GM18499 (cell line): ENCODE results near the gene FAF1.

Experiments used
- ATAC-seq: cut with Tn5 transposase; IDR thresholded peaks from one replicate; pipeline ENCODE4 v1.9.1; 2021; ENCODE audit warnings: moderate number of reproducible peaks; ENCODE audit not compliant: insufficient read depth, unreplicated experiment

FAF1 gene

GRCh38 chr1:50471967-50472366, 488.1 kb downstream of the FAF1 start:
- ATAC-seq: no peak

GRCh38 chr1:50462964-50463363, 497.1 kb downstream of the FAF1 start:
- ATAC-seq: no peak

GRCh38 chr1:50458507-50458906, 501.6 kb downstream of the FAF1 start:
- no peak for ATAC-seq

- ATAC-seq: no peak
Measured at GRCh38 chr1:50454911-50455310, 505.2 kb downstream of the FAF1 start.

- ATAC-seq: no peak
Measured at GRCh38 chr1:50453266-50453665, 506.8 kb downstream of the FAF1 start.

- no peak for ATAC-seq
Measured at GRCh38 chr1:50452700-50453099, 507.4 kb downstream of the FAF1 start.

GRCh38 chr1:50450861-50451653, 509.0 kb downstream of the FAF1 start:
- no peak for ATAC-seq

GRCh38 chr1:50447961-50448360, 512.1 kb downstream of the FAF1 start:
- no peak for ATAC-seq

GRCh38 chr1:50441183-50441582, 518.9 kb downstream of the FAF1 start:
- ATAC-seq: no peak

GRCh38 chr1:50438945-50439344, 521.1 kb downstream of the FAF1 start:
- ATAC-seq: no peak

- no peak for ATAC-seq
Measured at GRCh38 chr1:50436489-50436888, 523.6 kb downstream of the FAF1 start.

GRCh38 chr1:50430010-50430405, 530.1 kb downstream of the FAF1 start:
- ATAC-seq: no peak

- ATAC-seq: no peak
Measured at GRCh38 chr1:50427818-50428779, 532.0 kb downstream of the FAF1 start.

GRCh38 chr1:50427086-50427817, 532.8 kb downstream of the FAF1 start:
- ATAC-seq: no peak

GRCh38 chr1:50426702-50427085, 533.4 kb downstream of the FAF1 start:
- no peak for ATAC-seq

- no peak for ATAC-seq
Measured at GRCh38 chr1:50426108-50426700, 533.9 kb downstream of the FAF1 start.

- ATAC-seq: no peak
Measured at GRCh38 chr1:50425376-50426107, 534.5 kb downstream of the FAF1 start.

GRCh38 chr1:50424884-50425375, 535.1 kb downstream of the FAF1 start:
- no peak for ATAC-seq
